GM19193 (cell line): ENCODE measurements around the gene KATNB1.

Source experiments
- POLR2A ChIP-seq: IDR thresholded peaks from 4 replicates; pipeline ENCODE4 v1.6.1; 2011; ENCODE audit not compliant: insufficient read depth, insufficient read length; ENCODE audit errors: extremely low read depth

Gene KATNB1

DNA sequence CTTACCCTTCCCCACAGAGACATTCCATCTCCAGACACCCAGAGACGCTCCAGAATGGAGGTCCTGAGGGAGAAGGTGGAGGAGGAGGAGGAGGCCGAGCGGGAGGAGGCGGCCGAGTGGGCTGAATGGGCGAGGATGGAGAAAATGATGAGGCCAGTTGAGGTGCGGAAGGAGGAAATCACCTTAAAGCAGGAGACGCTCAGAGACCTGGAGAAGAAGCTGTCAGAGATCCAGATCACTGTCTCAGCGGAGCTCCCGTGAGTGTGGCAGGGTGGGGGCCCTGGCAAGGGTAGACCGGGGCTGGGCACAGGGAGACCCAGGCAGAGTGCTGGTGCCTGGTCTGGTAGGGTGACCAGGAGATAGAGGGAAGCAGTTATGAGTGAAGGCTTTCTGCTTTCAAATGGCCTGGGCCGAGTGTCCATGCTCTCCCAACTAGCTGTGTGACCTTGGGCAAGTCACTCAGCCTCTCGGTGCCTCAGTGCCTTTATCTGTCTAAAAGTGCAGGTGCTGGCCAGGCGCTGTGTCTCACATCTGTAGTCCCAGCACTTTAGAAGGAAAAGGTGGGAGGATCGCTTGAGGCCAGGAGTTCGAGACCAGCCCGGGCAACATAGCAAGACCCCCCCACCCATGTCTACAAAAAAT is 37.6 kb upstream of the KATNB1 start:
- TF ChIP-seq POLR2A = no peak

GRCh38 chr16:57698812-57699405 is 36.7 kb upstream of the KATNB1 start:
- TF ChIP-seq POLR2A = no peak

DNA sequence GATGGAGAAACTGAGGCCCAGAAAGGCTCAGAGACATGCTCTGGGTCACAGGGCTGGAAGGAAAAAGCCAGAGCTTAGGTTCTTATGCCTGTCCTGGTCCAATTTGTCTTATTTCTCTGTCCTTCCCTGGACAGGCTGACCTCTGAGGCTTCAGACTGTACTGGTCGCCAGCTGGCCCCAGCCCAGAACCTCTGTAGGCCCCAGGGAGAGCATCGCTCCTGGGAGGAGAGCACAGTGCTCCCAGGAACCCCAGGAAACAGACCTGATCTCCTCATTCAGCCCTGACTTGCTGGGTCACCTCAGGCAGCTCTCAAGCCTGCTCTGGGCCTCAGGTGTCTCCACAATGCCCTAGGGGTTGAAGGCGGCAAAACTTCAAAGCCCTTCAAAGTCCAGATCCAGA is 36.1 kb upstream of the KATNB1 start:
- no peak for TF ChIP-seq POLR2A

GRCh38 chr16:57699899-57700298 is 35.7 kb upstream of the KATNB1 start:
- no peak for TF ChIP-seq POLR2A

DNA sequence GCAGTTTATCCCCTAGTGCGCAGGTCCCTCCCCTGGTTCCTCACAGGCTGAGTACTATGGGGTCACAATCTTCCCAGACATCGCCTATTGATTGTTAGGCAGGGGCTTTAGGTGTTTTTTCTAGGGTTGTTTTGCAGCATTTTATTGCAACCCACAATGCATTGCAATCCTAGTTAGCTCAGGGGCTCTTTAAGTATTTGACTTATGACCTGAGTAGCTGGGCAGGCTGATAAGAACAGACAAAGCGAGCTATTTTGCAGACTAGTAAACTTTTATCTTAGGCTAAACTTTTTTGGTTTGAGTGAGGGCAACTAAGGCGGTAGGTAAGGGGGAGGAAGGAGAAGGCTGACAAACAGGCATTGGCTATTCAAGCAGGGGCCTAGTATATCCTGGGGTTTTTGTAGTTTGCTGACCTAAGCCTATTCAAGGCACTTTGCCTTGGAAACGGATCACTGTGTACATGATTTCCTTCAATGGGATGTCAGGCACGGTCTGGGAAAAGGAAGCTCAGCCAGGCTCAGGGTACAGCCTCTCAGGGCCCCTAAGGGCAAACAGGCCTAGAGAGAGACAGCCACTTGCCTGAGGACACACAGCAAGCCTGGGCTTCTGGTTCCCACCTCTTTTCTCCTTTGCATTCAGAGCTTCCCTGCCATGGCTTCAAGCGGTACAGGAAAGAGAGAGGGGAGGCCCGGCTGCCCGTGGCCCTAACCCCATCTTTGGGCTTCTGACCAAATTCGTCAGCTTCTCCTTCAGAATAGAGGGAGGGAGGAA is 34.6 kb upstream of the KATNB1 start:
- TF ChIP-seq POLR2A = no peak

DNA sequence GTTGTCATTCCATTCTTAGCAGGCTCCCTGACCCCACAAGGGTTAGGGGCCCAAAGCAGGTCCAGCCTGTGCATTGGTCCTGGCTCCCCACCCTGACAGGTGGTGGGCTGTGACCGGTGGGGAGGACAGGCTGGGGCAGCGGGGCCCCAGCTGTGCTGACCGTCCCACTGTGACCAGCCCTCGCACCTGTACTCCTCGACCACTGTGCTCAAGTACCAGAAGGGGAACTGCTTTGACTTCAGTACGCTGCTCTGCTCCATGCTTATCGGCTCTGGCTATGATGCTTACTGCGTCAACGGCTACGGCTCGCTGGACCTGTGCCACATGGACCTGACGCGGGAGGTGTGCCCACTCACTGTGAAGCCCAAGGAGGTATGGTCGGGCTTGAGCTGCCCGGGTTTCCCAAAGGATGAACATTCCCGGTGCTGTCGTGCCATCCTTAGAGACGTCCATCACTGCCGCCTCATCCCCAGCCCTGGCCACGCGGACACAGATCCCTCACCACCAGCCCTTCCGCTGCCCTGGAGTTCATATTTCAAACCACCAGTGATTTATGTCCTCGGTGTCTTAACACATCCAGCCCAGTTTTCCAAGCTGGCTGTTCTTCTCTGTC is 33.7 kb upstream of the KATNB1 start:
- TF ChIP-seq POLR2A = no peak

- TF ChIP-seq POLR2A = no peak
These were observed 32.1 kb upstream of the KATNB1 start for GRCh38 chr16:57703416-57704010.

DNA sequence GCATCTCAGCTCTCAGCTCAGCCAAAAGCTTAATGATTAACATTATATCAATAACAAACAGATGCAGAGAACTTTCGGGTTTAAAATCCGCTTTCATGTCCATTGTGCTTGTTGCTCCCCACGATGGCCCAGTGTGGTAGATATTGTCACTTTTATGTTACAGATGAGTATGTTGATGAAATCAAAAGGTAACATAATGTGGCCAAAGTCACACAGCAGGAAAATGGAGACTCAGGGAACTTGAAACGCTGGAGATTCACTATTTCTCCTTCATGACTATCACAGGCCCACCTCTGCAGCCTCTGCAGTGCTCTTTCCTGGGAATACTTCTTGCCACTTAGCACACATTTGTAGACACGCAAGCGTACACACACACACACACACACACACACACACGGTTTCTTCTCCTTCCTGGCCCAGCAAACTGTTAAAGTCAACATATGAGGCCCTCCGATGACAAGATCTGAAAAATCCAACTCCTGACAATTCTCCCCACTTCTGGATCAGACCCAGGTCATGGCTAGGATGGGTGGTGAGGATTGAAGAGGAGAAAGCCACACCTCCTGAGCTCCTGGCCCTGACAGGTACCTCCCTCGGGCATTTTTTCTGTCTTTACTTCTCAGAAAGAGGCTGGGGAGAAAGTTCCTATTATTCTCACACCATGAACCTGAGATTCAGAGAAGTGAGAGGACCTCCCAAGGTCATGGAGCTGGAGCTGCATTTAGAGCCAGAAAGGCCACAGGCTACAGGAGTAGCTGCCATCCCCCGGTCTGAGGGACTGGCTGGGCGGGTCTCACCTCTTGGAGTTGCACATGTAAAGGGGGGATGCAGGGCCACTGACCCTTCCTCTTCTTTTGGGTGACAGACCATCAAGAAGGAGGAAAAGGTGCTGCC is 31.3 kb upstream of the KATNB1 start:
- TF ChIP-seq POLR2A = no peak

GRCh38 chr16:57704905-57705852 is 30.4 kb upstream of the KATNB1 start:
- no peak for TF ChIP-seq POLR2A

DNA sequence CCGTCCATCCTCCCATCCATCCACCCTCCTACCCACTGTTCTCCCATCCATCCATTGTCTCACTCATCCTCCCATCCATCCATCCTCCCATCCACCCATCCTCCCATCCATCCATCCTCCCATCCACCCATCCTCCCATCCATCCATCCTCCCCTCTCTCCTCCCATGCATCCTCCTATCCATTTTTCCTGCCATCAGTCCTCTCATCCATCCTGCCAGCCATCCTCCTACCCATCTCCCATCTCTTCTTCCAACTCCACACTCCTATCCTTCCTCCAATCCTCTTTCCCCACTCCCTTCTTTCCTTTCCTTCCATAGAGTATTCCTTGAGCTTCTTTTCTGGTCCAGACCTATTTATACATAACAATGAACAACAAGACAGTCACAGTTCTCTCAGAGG is 28.9 kb upstream of the KATNB1 start:
- TF ChIP-seq POLR2A = no peak

- no peak for TF ChIP-seq POLR2A
These were observed 28.2 kb upstream of the KATNB1 start for GRCh38 chr16:57707331-57707730.

- no peak for TF ChIP-seq POLR2A
These were observed 27.4 kb upstream of the KATNB1 start for GRCh38 chr16:57708168-57708567.

DNA sequence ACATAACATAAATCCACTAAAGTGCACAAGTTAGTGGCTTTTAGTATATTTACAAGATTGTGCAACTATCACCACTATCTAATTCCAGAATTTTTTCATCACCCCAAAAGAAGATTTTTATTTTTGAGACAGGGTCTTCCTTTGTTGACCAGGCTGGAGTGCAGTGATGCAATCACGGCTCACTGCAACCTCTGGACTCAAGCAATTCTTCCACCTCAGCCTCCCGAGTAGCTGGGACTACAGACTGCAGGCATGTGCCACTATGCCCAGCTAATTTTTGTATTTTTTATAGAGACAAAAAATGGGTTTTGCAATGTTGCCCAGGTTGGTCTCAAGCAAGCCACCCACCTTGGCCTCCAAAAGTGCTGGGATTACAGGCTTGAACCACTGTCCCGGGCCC is 25.9 kb upstream of the KATNB1 start:
- no peak for TF ChIP-seq POLR2A

GRCh38 chr16:57711346-57711745 is 24.2 kb upstream of the KATNB1 start:
- TF ChIP-seq POLR2A = no peak

DNA sequence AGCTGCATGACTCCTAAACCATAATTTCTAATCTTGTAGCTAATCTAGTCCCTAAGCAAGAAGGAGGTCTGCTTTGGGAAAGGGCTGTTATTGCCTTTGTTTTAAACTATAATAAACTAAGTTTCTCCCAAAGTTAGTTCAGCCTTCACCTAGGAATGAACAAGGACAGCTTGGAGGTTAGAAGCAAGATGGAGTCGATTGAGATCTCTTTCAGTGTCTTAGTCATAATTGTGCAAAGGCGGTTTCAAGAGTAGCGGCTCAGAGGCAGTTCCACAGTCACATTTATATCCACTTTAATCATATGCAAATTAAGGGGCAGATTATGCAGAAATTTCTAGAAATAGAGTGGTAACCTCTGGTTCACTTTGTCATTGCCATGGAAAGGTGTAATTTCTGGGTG is 23.6 kb upstream of the KATNB1 start:
- no peak for TF ChIP-seq POLR2A
